OCI-LY7 (cell line): ENCODE data around the gene OR52I2. TPM values are rescaled to one million over a fixed set of nuclear protein-coding genes. Genes with fewer than 3 reads are reported as not detected.
A peak's percentile ranks its signal among the peaks of the same experiment; 100 is the strongest.

Experiments used
- BruUV-seq: library from RNA; stranded (reverse); fragments of 400-500 nt; replicated peaks from 2 replicates; lab custom pipeline; 2021; lab: Mats Ljungman, UMichigan
- CTCF ChIA-PET: fragments of 300-600 bp; sonication (Branson Sonifier 250); formaldehyde crosslinking; loops from one replicate; lab custom pipeline; 2022; ENCODE audit warnings: antibody characterized with exemption; ENCODE audit not compliant: unreplicated experiment; lab: Charles Lee
- POLR2A ChIA-PET: fragments of 300-600 bp; sonication (Branson Sonifier 250); formaldehyde crosslinking; loops from one replicate; lab custom pipeline; 2022; ENCODE audit warnings: antibody characterized with exemption; lab: Charles Lee
- DNase-seq: peaks from one replicate; pipeline ENCODE4 v3.0.0-alpha.2; 2015; ENCODE audit warnings: low spot score
- H2AFZ ChIP-seq: fragments of 200-600 bp; sonication (generic), shearing (Covaris generic); 2 replicates; pipeline ENCODE4 v1.6.1; 2014; ENCODE audit warnings: mild to moderate bottlenecking, antibody characterized with exemption, low read length, moderate library complexity
- H3K27ac ChIP-seq: fragments of 200-600 bp; sonication (generic); 2 replicates; pipeline ENCODE4 v1.5.1; 2014; ENCODE audit warnings: mixed run types, low read depth, mild to moderate bottlenecking, moderate library complexity, low read length, inconsistent platforms; ENCODE audit not compliant: poor library complexity, severe bottlenecking
- H3K36me3 ChIP-seq: fragments of 200-600 bp; sonication (generic); 2 replicates; pipeline ENCODE4 v1.6.1; 2014; ENCODE audit warnings: mild to moderate bottlenecking, antibody characterized with exemption, low read length, moderate library complexity, mixed read lengths; ENCODE audit not compliant: insufficient read depth
- H3K4me1 ChIP-seq: fragments of 200-600 bp; sonication (generic); 2 replicates; pipeline ENCODE4 v1.5.1; 2014; ENCODE audit warnings: mild to moderate bottlenecking, low read length; ENCODE audit not compliant: insufficient read depth, poor library complexity, severe bottlenecking
- H3K4me2 ChIP-seq: fragments of 200-600 bp; sonication (generic); 2 replicates; pipeline ENCODE4 v1.6.1; 2014; ENCODE audit warnings: mild to moderate bottlenecking, low read length
- H3K4me3 ChIP-seq: fragments of 200-600 bp; sonication (generic); 2 replicates; pipeline ENCODE4 v1.5.1; 2014; ENCODE audit warnings: mild to moderate bottlenecking, low read depth, low read length; ENCODE audit not compliant: poor library complexity, severe bottlenecking
- H3K79me2 ChIP-seq: fragments of 200-600 bp; sonication (generic); 2 replicates; pipeline ENCODE4 v1.6.1; 2016; ENCODE audit warnings: low read depth, mild to moderate bottlenecking, low read length, moderate library complexity, mixed read lengths; ENCODE audit not compliant: insufficient read depth
- H3K9me2 ChIP-seq: fragments of 200-600 bp; sonication (generic); 2 replicates; pipeline ENCODE4 v1.6.1; 2016; ENCODE audit warnings: mild to moderate bottlenecking, low read length, mixed read lengths; ENCODE audit not compliant: insufficient read depth
- H3K9me3 ChIP-seq: fragments of 200-600 bp; sonication (generic); 2 replicates; pipeline ENCODE4 v1.6.1; 2014; ENCODE audit warnings: mild to moderate bottlenecking, mixed run types, low read length, mixed read lengths
- H4K20me1 ChIP-seq: fragments of 200-600 bp; sonication (generic); 2 replicates; pipeline ENCODE4 v1.6.1; 2014; ENCODE audit warnings: mild to moderate bottlenecking, antibody characterized with exemption, low read length, moderate library complexity, mixed read lengths; ENCODE audit not compliant: insufficient read depth
- EZH2phosphoT487 ChIP-seq: fragments of 200-600 bp; sonication (generic); IDR thresholded peaks from 2 replicates; pipeline ENCODE4 v1.6.1; 2018; ENCODE audit warnings: low read depth, borderline replicate concordance, mild to moderate bottlenecking, mixed run types, antibody characterized with exemption, low read length, moderate library complexity, mixed read lengths
- intact Hi-C: fragments of 100-400 bp; cut with micrococcal nuclease; formaldehyde crosslinking; loops from one replicate; pipeline ENCODE4 v1.10.0; 2022; ENCODE audit not compliant: unreplicated experiment
- total RNA-seq, 2 experiments: library from RNA; depleted of rRNA in 1 of 2; stranded (reverse); fragments of >200 nt in 1 of 2; shearing (Covaris generic) in 1 of 2; gene quantifications; 2 replicates each; pipeline ENCODE4 v1.2.3, GENCODE V29; 2014 to 2022
- TF ChIP-seq, protein P1 (sequence below): fragments of 200-600 bp; sonication (generic); conservative IDR thresholded peaks from 2 replicates; pipeline ENCODE4 v1.5.1; 2014; ENCODE audit warnings: mild to moderate bottlenecking, antibody characterized with exemption, low read length, moderate library complexity, mixed read lengths

OR52I2 gene
- total RNA-seq, 2 experiments from 2014 or later: not detected

DNA sequence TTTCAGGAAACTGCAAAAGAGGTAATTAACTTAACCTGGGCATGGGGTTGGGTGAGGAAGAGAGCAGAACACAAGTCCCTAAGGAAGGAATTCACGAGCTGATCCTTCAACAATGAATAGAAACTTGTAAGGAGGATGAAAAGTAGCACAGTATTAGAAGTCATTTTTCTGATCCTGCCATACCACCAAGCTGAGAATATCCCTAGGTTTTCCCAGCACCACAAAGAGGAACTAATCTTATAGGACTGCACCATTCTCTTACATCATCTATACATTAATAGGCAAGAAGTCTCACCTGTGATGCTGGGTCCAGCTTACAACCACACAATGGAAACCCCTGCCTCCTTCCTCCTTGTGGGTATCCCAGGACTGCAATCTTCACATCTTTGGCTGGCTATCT, 12.2 kb downstream of the OR52I2 start, which contains the start of gene OR52I1:
OR52I1 (plus strand) TSS at position 301 of the 400 bp plus-strand sequence; CDS start at position 301, 0 bp downstream.
- H3K27ac ChIP-seq: no peak within 1 kb of the TSS
- no peak for DNase-seq
- H3K9me2 ChIP-seq: no peaks in the 10 kb centered on the region
- no peaks in the 10 kb centered on the region for H3K4me1 ChIP-seq
- H2AFZ ChIP-seq: no peak within 1 kb of the TSS
- TF ChIP-seq EZH2phosphoT487: no peak
- TF ChIP-seq, protein P1, sequence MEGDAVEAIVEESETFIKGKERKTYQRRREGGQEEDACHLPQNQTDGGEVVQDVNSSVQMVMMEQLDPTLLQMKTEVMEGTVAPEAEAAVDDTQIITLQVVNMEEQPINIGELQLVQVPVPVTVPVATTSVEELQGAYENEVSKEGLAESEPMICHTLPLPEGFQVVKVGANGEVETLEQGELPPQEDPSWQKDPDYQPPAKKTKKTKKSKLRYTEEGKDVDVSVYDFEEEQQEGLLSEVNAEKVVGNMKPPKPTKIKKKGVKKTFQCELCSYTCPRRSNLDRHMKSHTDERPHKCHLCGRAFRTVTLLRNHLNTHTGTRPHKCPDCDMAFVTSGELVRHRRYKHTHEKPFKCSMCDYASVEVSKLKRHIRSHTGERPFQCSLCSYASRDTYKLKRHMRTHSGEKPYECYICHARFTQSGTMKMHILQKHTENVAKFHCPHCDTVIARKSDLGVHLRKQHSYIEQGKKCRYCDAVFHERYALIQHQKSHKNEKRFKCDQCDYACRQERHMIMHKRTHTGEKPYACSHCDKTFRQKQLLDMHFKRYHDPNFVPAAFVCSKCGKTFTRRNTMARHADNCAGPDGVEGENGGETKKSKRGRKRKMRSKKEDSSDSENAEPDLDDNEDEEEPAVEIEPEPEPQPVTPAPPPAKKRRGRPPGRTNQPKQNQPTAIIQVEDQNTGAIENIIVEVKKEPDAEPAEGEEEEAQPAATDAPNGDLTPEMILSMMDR: no peak
- no peak within 1 kb of the TSS for H3K4me2 ChIP-seq
- no peak within 1 kb of the TSS for H3K4me3 ChIP-seq
- H4K20me1 ChIP-seq: no peaks in the 10 kb centered on the region
- H3K79me2 ChIP-seq: no peaks in the 10 kb centered on the region
- intact Hi-C loops: no loop called here
- H3K9me3 ChIP-seq: no peaks in the 10 kb centered on the region
- CTCF ChIA-PET: no interaction called here
- POLR2A ChIA-PET: no interaction called here
- BruUV-seq: no TSS peak
- peaks cover 4% of the 10 kb centered on the region; the same call in 1 of the 2 replicates for H3K36me3 ChIP-seq

DNA sequence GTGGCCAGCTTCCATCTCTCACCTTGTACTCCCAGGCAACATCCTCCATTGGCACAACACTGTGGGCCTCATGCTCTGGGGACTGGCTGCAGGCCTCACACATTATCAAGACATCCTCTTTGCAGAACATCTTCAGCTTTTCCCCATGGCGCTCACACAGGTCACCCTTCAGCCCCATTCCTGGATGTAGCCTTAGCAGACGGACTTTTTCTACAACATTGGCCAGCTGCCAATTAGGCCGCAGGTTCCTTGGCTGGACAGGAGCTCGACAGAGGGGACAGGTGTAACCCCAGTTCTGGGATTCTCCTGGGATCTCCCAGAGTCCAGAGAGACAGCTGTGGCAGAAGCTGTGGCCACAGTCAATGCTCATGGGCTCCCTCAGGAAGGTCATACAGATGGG, 23.5 kb downstream of the OR52I2 start:
- BruUV-seq: no TSS peak
- ChIA-PET POLR2A (interaction anchor here (1.9 kb wide), 1 partner anchor 13 kb away, joined by 5 read pairs; no protein-coding TSS in a partner anchor), CTCF (no interaction called here)
- Histone ChIP-seq H2AFZ (no peak overlapping the region), H3K79me2 (no peaks in the 10 kb centered on the region), H3K4me3 (no peak overlapping the region), H4K20me1 (no peaks in the 10 kb centered on the region), H3K27ac (no peak overlapping the region), H3K36me3 (peaks cover 48% of the 10 kb centered on the region; the same call in 1 of the 2 replicates), H3K4me1 (peaks cover 18% of the 10 kb centered on the region), H3K9me3 (peaks cover 8% of the 10 kb centered on the region; the same call in 1 of the 2 replicates), H3K4me2 (no peak overlapping the region), H3K9me2 (no peaks in the 10 kb centered on the region)
- TF ChIP-seq EZH2phosphoT487: no peak
- TF ChIP-seq, protein P1: no peak
- no peak for DNase-seq
- intact Hi-C loops: no loop called here

DNA sequence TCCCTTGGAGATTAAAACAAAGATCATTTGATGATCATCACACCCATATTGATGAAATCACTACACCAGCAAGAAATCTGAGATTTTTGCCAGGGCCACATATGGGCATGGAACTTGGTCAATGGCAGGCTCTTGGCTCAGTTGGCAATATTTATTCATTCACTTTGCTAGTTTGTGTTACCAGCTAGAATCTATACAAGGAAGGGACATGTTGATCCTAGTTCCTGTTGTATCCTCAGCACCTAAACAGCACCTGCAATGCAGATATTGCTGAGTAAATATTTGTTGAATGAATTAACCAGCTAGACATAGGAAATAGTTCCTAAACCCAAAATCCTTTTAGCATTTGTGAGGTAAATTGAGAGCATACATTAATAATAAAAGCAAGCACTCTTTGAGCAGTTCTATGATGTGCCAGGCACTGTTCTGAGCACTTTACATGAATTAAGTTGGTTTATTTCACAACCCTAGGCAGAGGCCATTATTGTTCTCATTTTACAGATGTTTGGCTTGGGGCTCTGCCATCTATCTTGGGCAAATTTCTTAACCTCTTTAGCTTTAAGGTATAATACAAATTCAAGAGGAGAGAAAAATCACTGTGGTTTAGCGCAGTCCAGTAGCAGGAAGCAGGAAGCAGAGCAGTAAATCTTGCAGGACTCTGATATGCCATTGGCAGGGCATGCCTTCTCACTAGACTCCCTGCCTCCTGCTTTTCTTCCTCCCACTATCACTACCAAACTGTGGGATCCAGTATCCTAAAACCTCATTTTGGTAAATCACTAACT, 24.9 kb downstream of the OR52I2 start:
- intact Hi-C loops: no loop called here
- H4K20me1 ChIP-seq: no peaks in the 10 kb centered on the region
- CTCF ChIA-PET: no interaction called here
- no peaks in the 10 kb centered on the region for H3K79me2 ChIP-seq
- POLR2A ChIA-PET: interaction anchor here (1.0 kb wide), 1 partner anchor 11 kb away, joined by 3 read pairs; no protein-coding TSS in a partner anchor
- peaks cover 8% of the 10 kb centered on the region; the same call in 1 of the 2 replicates for H3K9me3 ChIP-seq
- peaks cover 21% of the 10 kb centered on the region for H3K4me1 ChIP-seq
- peaks cover 35% of the 10 kb centered on the region; the same call in 1 of the 2 replicates for H3K36me3 ChIP-seq
- H2AFZ ChIP-seq: no peak overlapping the region
- TF ChIP-seq EZH2phosphoT487: no peak
- TF ChIP-seq, protein P1: no peak
- peak overlapping the region; percentile 83 for H3K4me3 ChIP-seq
- DNase-seq: no peak
- H3K4me2 ChIP-seq: peak overlapping the region; percentile 76
- no TSS peak for BruUV-seq
- H3K9me2 ChIP-seq: no peaks in the 10 kb centered on the region
- H3K27ac ChIP-seq: no peak overlapping the region
